ENCODE results near the gene HOXB2.

The HOXB2 gene

GRCh38 chr17:48567209-48567608 lies 22.3 kb upstream of the HOXB2 start:
- no peak overlapping the region for H3K4me3 ChIP-seq (ENCODE audit: low read depth, low read length, poor library complexity, severe bottlenecking)
- no peak overlapping the region for H2AFZ ChIP-seq (ENCODE audit: low read length)
- no peak overlapping the region for H3K27ac ChIP-seq (ENCODE audit: low read depth, low read length, poor library complexity, severe bottlenecking)
- H3K36me3 ChIP-seq (ENCODE audit: insufficient read depth, low read length), result no peaks in the 10 kb centered on the region
- no peaks in the 10 kb centered on the region for H4K20me1 ChIP-seq (ENCODE audit: insufficient read depth, low read length)
- no peak overlapping the region for H3K4me2 ChIP-seq (ENCODE audit: low read length)
- H3K27me3 ChIP-seq (ENCODE audit: insufficient read depth, low read length), result no peaks in the 10 kb centered on the region
- H3K9me2 ChIP-seq (ENCODE audit: low read depth, low read length), result no peaks in the 10 kb centered on the region
- no peak for TF ChIP-seq EZH2 (IDR thresholded peaks at IDR 0.05; ENCODE audit: borderline replicate concordance, low read length)
- no peak for TF ChIP-seq CTCF (IDR thresholded peaks at IDR 0.05; ENCODE audit: low read length)
- H3F3A ChIP-seq (ENCODE audit: insufficient read depth, low read length), result no peaks in the 10 kb centered on the region
- H3K9ac ChIP-seq (ENCODE audit: low read length), result no peak overlapping the region
- H3K79me2 ChIP-seq (ENCODE audit: insufficient read depth, low read length), result no peaks in the 10 kb centered on the region
- H3K9me3 ChIP-seq (ENCODE audit: low read length), result no peaks in the 10 kb centered on the region
- H3K4me1 ChIP-seq (ENCODE audit: insufficient read depth, low read length, severe bottlenecking), result no peaks in the 10 kb centered on the region

DNA sequence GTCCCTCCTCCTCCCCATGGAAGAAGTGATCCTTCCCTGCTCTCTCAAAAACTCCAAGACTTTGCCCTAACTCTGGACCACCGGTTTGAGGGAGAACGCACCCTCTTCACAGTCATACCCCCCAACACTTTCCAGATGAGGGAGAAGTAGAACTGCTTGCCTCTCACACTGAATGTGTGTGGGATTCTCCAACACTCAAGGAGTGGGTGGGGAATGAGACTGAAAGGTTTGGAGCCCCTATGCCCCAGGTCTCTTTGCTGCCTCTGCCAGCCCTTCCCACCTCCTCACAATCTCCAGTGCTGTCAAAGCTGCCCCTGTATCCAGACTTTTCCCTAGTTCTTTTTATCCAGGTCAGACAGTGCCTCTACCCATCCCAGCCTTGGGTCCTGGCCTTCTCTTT lies 21.8 kb upstream of the HOXB2 start:
- H3K9ac ChIP-seq (ENCODE audit: low read length), result no peak overlapping the region
- H3K27ac ChIP-seq (ENCODE audit: low read depth, low read length, poor library complexity, severe bottlenecking), result no peak overlapping the region
- TF ChIP-seq CTCF (IDR thresholded peaks at IDR 0.05; ENCODE audit: low read length) (no peak), EZH2 (IDR thresholded peaks at IDR 0.05; ENCODE audit: borderline replicate concordance, low read length) (no peak)
- no peak overlapping the region for H2AFZ ChIP-seq (ENCODE audit: low read length)
- no peaks in the 10 kb centered on the region for H3K79me2 ChIP-seq (ENCODE audit: insufficient read depth, low read length)
- no peaks in the 10 kb centered on the region for H3K27me3 ChIP-seq (ENCODE audit: insufficient read depth, low read length)
- H3K4me3 ChIP-seq (ENCODE audit: low read depth, low read length, poor library complexity, severe bottlenecking), result no peak overlapping the region
- H4K20me1 ChIP-seq (ENCODE audit: insufficient read depth, low read length), result no peaks in the 10 kb centered on the region
- H3K36me3 ChIP-seq (ENCODE audit: insufficient read depth, low read length), result no peaks in the 10 kb centered on the region
- no peaks in the 10 kb centered on the region for H3K9me2 ChIP-seq (ENCODE audit: low read depth, low read length)
- no peak overlapping the region for H3K4me2 ChIP-seq (ENCODE audit: low read length)
- H3K9me3 ChIP-seq (ENCODE audit: low read length), result no peaks in the 10 kb centered on the region
- H3K4me1 ChIP-seq (ENCODE audit: insufficient read depth, low read length, severe bottlenecking), result no peaks in the 10 kb centered on the region
- H3F3A ChIP-seq (ENCODE audit: insufficient read depth, low read length), result no peaks in the 10 kb centered on the region

GRCh38 chr17:48565925-48566710 lies 21.2 kb upstream of the HOXB2 start:
- H3K4me2 ChIP-seq (ENCODE audit: low read length), result no peak overlapping the region
- no peak overlapping the region for H3K9ac ChIP-seq (ENCODE audit: low read length)
- TF ChIP-seq CTCF (IDR thresholded peaks at IDR 0.05; ENCODE audit: low read length) (no peak), EZH2 (IDR thresholded peaks at IDR 0.05; ENCODE audit: borderline replicate concordance, low read length) (no peak)
- H3K27ac ChIP-seq (ENCODE audit: low read depth, low read length, poor library complexity, severe bottlenecking), result no peak overlapping the region
- H2AFZ ChIP-seq (ENCODE audit: low read length), result no peak overlapping the region
- no peaks in the 10 kb centered on the region for H3K9me3 ChIP-seq (ENCODE audit: low read length)
- H3K27me3 ChIP-seq (ENCODE audit: insufficient read depth, low read length), result no peaks in the 10 kb centered on the region
- no peaks in the 10 kb centered on the region for H3K9me2 ChIP-seq (ENCODE audit: low read depth, low read length)
- H3K79me2 ChIP-seq (ENCODE audit: insufficient read depth, low read length), result no peaks in the 10 kb centered on the region
- no peaks in the 10 kb centered on the region for H4K20me1 ChIP-seq (ENCODE audit: insufficient read depth, low read length)
- no peaks in the 10 kb centered on the region for H3K36me3 ChIP-seq (ENCODE audit: insufficient read depth, low read length)
- H3K4me3 ChIP-seq (ENCODE audit: low read depth, low read length, poor library complexity, severe bottlenecking), result no peak overlapping the region
- H3F3A ChIP-seq (ENCODE audit: insufficient read depth, low read length), result no peaks in the 10 kb centered on the region
- no peaks in the 10 kb centered on the region for H3K4me1 ChIP-seq (ENCODE audit: insufficient read depth, low read length, severe bottlenecking)
